IMR-90 (cell line): ENCODE data around the gene EVA1C. TPM values are rescaled to one million over a fixed set of nuclear protein-coding genes. Genes with fewer than 3 reads are reported as not detected.

Experiments used
- microRNA-seq, 2 experiments: library from miRNA; stranded (forward) in 1 of 2; unstranded in 1 of 2; fragments of 10-50 nt in 1 of 2; fragments of <30 nt in 1 of 2; gene quantifications in 1 of 2; microRNA quantifications in 1 of 2; one replicate each; pipeline versions ENCODE3 to v1.1.0; 2013 to 2020; ENCODE audit not compliant: insufficient read depth in 1 of 2, insufficient read length in 1 of 2, unreplicated experiment in 1 of 2
- polyA plus RNA-seq, 3 experiments: library from polyadenylated mRNA; depleted of rRNA; stranded (reverse); fragments of >200 nt; gene quantifications; 2 replicates each; pipeline ENCODE4 v1.2.3, GENCODE V29; 2012; ENCODE audit warnings: low replicate concordance in 1 of 3
- small RNA-seq, 5 experiments: library from RNA; depleted of rRNA; stranded (forward); fragments of <200 nt; gene quantifications; one replicate each; pipeline ENCODE3, GENCODE V24; 2012
- total RNA-seq: library from RNA; depleted of rRNA; stranded (reverse); fragments of >200 nt; gene quantifications from 2 replicates; pipeline ENCODE4 v1.2.3, GENCODE V29; 2012; rRNA removed

EVA1C gene
- total and polyA plus RNA-seq, 2 of the 4 experiments (the other 2 are of a cell fraction) = 0.72 to 1.1 TPM

Small RNA genes within 50 kb of the gene (microRNA-seq; reads per million reads assigned to microRNA genes)
- gene RF00438 (ENCODE audit: insufficient read depth, insufficient read length) (not detected), gene RNA5SP490 (ENCODE audit: insufficient read depth, insufficient read length) (not detected), gene SNORA80A (ENCODE audit: insufficient read depth, insufficient read length) (not detected)

Small RNA genes within 50 kb of the gene (small RNA-seq; reads per million reads assigned to genes)
- gene RF00438 (0 to 0.04 (median 0) reads per million in 5 experiments), gene RNA5SP490 (0 to 0.07 (median 0) reads per million in 5 experiments), gene SNORA80A (0 to 157 (median 2.8) reads per million in 5 experiments)

Other genes starting within 250 kb of the EVA1C start
- gene MIS18A, start 133.7 kb upstream of the EVA1C start, total RNA-seq = 4.5 and 8.1 TPM in 2 replicates
- 7.6 and 8.2 TPM in 2 replicates for gene MIS18A, start 133.7 kb upstream of the EVA1C start, polyA plus RNA-seq (2012; rRNA removed)
- not detected in 2 replicates for gene MRAP, start 113.9 kb upstream of the EVA1C start, total RNA-seq
- gene MRAP, start 113.9 kb upstream of the EVA1C start, polyA plus RNA-seq (2012; rRNA removed) = not detected in 2 replicates
- 12.7 and 14.2 TPM in 2 replicates for gene URB1, start 19.7 kb upstream of the EVA1C start, total RNA-seq
- gene URB1, start 19.7 kb upstream of the EVA1C start, polyA plus RNA-seq (2012; rRNA removed) = 9.2 and 9.7 TPM in 2 replicates
- not detected in 2 replicates for gene TCP10L, start 172.8 kb downstream of the EVA1C start, total RNA-seq
- gene TCP10L, start 172.8 kb downstream of the EVA1C start, polyA plus RNA-seq (2012; rRNA removed) = 0.09 TPM in 1 of 2 replicates, not detected in the other
- gene CFAP298, start 199.7 kb downstream of the EVA1C start, total RNA-seq = 8.1 and 16.1 TPM in 2 replicates
- 25.7 and 28.1 TPM in 2 replicates for gene CFAP298, start 199.7 kb downstream of the EVA1C start, polyA plus RNA-seq (2012; rRNA removed)